GM10248 (cell line): ENCODE measurements around the gene GORASP2.

Experiments
- CTCF ChIA-PET: fragments of 300-600 bp; sonication (Branson Sonifier 250); formaldehyde crosslinking; extraction: SDS; loops from one replicate; lab custom pipeline; 2021; ENCODE audit warnings: antibody characterized with exemption; lab: Yijun Ruan, JAX
- POLR2A ChIA-PET: fragments of 350-650 bp; sonication (Branson Sonifier 250); formaldehyde crosslinking; extraction: SDS; loops from one replicate; lab custom pipeline; 2020; ENCODE audit warnings: antibody characterized with exemption; lab: Yijun Ruan, JAX
- DNase-seq: peaks from one replicate; pipeline ENCODE4 v3.0.0; 2012; ENCODE audit errors: extremely low spot score
- TF ChIP-seq, protein P1 (sequence below): IDR thresholded peaks from 2 replicates; pipeline ENCODE4 v1.5.1; 2012; ENCODE audit warnings: mild to moderate bottlenecking, low read depth; ENCODE audit errors: extremely low read depth, missing control alignments, control extremely low read depth

The GORASP2 gene

GRCh38 chr2:170999654-171000053 is 70.6 kb downstream of the GORASP2 start:
- no peak for DNase-seq
- ChIA-PET CTCF (interaction anchor here (1.8 kb wide), 1 partner anchor 14 kb away, joined by 4 read pairs; no protein-coding TSS in a partner anchor), POLR2A (no interaction called here)
- TF ChIP-seq, protein P1, sequence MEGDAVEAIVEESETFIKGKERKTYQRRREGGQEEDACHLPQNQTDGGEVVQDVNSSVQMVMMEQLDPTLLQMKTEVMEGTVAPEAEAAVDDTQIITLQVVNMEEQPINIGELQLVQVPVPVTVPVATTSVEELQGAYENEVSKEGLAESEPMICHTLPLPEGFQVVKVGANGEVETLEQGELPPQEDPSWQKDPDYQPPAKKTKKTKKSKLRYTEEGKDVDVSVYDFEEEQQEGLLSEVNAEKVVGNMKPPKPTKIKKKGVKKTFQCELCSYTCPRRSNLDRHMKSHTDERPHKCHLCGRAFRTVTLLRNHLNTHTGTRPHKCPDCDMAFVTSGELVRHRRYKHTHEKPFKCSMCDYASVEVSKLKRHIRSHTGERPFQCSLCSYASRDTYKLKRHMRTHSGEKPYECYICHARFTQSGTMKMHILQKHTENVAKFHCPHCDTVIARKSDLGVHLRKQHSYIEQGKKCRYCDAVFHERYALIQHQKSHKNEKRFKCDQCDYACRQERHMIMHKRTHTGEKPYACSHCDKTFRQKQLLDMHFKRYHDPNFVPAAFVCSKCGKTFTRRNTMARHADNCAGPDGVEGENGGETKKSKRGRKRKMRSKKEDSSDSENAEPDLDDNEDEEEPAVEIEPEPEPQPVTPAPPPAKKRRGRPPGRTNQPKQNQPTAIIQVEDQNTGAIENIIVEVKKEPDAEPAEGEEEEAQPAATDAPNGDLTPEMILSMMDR: no peak

GRCh38 chr2:171004363-171004762 is 75.3 kb downstream of the GORASP2 start:
- ChIA-PET POLR2A (no interaction called here), CTCF (no interaction called here)
- no peak for DNase-seq
- TF ChIP-seq, protein P1: no peak

DNA sequence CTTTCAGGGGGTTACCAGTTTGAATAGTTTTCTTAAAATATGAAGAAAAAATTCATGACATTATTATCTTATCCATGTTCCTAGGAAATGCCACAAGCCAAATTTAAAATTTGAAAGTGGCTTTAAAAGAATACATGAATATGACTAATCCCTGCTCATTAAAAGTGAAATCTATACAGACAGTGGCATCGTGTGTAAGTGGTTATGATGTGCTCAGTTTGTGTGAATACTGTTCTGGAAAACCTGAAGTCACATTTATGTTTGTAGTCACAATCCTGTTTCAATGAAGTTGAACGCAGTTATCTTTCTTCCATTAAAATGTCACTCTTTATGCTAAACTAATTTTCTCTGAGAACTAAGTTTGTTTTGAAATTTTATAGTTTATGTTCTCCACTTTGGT is 75.8 kb downstream of the GORASP2 start:
- ChIA-PET CTCF (no interaction called here), POLR2A (no interaction called here)
- no peak for DNase-seq

DNA sequence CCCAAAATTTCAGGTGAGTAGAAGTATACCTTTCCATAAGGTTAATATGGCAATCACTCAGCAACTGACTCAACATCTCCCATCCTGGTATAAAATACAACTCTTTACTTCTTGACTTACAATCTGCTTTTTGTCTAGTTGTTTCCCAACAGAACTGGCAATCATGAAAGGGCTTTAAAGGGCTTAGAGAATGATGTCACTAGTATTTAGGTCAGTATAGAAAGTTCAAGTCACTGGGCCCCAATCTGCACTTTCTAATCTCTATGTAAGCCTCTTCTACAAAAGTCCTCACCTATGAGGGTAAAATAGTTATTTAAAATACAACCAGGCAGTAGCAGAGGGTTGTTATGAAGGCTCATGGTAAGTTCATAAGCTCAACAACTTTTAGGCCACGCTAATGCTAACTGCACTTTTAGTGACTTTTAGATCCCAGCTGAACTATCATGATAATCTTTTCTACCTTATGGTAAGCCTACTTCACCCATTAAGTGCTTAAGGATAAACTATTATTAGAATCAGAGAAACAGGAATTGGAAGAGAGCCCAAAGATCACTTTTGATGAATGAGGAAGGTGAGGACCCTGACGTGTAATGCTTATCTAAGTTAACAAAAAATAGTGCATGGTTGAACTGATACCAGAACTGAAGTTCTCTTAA is 79.6 kb downstream of the GORASP2 start:
- ChIA-PET CTCF (interaction anchor here (1.2 to 2.0 kb wide), 3 partner anchors 23 to 79 kb away, joined by 3 to 5 read pairs (median 4); no protein-coding TSS in a partner anchor), POLR2A (no interaction called here)
- TF ChIP-seq, protein P1: no peak
- no peak for DNase-seq

More for the DNA sequence above, 75.8 kb downstream of the GORASP2 start:
- TF ChIP-seq, protein P1: no peak

GRCh38 chr2:171009386-171009785 is 80.3 kb downstream of the GORASP2 start:
- TF ChIP-seq, protein P1: no peak
- ChIA-PET POLR2A (no interaction called here), CTCF (interaction anchor here (0.9 to 1.2 kb wide), 4 partner anchors 13 to 73 kb away, joined by 3 to 5 read pairs (median 3); no protein-coding TSS in a partner anchor)
- no peak for DNase-seq

- CTCF ChIA-PET: interaction anchor here (0.8 to 1.3 kb wide), 4 partner anchors 13 to 73 kb away, joined by 3 to 4 read pairs (median 4); no protein-coding TSS in a partner anchor
- POLR2A ChIA-PET: no interaction called here
- TF ChIP-seq, protein P1: no peak
- DNase-seq: no peak
Measured at GRCh38 chr2:171013851-171014250, 84.8 kb downstream of the GORASP2 start.
